Measurements from ENCODE around the gene STK11IP. TPM values are rescaled to one million over a fixed set of nuclear protein-coding genes. Genes with fewer than 3 reads are reported as not detected.

STK11IP gene
- total and polyA plus RNA-seq, 2 of the 13 experiments (the other 11 are each of a cell fraction or from before 2014, with no cell fraction given), result 12.8 to 24.0 TPM

DNA sequence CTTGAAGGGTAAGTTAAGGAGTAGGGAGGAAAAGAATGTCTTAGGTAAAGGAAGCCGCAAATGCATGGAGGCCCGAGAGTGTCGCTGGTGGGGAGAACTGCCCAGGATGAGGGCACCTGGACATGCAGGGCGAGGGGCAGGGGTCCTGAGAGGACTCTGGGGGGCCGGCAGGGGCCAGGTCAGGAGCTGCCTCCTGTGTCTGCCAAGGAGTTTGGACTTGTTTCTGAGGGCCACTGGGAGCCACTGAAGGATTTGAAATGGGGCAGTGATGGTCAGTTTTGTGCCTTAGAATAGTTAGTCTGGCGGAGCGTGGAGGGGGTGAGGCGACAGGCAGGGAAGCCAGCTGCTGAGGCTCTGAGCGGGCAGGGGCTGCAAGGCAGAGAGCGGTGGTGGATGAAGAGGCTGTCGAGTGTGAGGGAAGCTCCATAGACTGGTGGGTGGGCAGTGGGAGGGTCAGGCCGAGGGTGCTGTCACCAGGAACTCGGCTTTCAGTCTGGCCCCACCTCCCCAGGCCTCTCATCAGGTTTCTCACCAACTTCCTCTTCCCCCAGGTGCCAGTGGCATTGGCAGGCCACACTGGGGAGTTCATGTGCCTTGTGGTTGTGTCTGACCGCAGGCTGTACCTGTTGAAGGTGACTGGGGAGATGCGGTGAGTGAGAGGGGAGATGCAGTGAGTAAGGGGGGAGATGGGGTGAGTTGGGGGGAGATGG, 15.1 kb downstream of the STK11IP start (continued):
- TF ChIP-seq, protein P1, sequence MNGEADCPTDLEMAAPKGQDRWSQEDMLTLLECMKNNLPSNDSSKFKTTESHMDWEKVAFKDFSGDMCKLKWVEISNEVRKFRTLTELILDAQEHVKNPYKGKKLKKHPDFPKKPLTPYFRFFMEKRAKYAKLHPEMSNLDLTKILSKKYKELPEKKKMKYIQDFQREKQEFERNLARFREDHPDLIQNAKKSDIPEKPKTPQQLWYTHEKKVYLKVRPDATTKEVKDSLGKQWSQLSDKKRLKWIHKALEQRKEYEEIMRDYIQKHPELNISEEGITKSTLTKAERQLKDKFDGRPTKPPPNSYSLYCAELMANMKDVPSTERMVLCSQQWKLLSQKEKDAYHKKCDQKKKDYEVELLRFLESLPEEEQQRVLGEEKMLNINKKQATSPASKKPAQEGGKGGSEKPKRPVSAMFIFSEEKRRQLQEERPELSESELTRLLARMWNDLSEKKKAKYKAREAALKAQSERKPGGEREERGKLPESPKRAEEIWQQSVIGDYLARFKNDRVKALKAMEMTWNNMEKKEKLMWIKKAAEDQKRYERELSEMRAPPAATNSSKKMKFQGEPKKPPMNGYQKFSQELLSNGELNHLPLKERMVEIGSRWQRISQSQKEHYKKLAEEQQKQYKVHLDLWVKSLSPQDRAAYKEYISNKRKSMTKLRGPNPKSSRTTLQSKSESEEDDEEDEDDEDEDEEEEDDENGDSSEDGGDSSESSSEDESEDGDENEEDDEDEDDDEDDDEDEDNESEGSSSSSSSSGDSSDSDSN (CRISPR knock-in tag; IDR thresholded peaks at IDR 0.05), result no peak
- no peak for TF ChIP-seq ZMYM3 (CRISPR knock-in tag; IDR thresholded peaks at IDR 0.05)
- no peak for TF ChIP-seq HNRNPL (IDR thresholded peaks at IDR 0.05; ENCODE audit: low read depth, low read length)
- TF ChIP-seq ZNF430 (CRISPR knock-in tag; IDR thresholded peaks at IDR 0.05), result no peak

DNA sequence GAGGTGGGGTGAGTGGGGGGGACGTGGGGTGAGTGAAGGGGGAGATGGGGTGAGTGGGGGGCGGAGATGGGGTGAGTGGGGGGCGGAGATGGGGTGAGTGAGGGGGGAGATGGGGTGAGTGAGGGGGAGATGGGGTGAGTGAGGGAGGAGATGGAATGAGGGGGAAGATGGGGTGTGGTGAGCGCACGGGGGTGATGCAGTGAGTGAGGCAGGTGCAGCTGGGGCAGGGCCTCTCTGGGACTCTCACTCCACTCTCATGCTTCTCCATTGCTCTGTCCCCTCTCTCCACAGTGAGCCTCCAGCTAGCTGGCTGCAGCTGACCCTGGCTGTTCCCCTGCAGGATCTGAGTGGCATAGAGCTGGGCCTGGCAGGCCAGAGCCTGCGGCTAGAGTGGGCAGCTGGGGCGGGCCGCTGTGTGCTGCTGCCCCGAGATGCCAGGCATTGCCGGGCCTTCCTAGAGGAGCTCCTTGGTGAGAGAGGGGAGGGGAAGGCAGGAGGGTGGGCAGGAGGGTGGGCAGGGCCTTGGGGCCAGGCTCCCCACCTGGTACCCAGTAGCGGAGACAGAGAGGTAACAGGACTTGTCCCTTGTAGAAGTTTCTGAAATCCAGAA, 15.9 kb downstream of the STK11IP start:
- no peak overlapping the region for H3K27ac ChIP-seq (ENCODE audit: extremely low read length, insufficient read depth, low read length)
- in situ Hi-C loops (cut with HindIII; ENCODE audit: extremely low pct_ligation_motif_present, low pct_unique_long_range_greater_than_20kb) (no loop called here), intact Hi-C loops (cut with micrococcal nuclease; ENCODE audit: unreplicated experiment) (no loop called here)
- TF ChIP-seq HNRNPK (IDR thresholded peaks at IDR 0.05; ENCODE audit: low read depth, low read length, poor library complexity, severe bottlenecking), result peak; percentile 34
- TF ChIP-seq, protein P2, sequence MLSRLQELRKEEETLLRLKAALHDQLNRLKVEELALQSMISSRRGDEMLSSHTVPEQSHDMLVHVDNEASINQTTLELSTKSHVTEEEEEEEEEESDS (CRISPR knock-in tag; IDR thresholded peaks at IDR 0.05; ENCODE audit: borderline replicate concordance), result no peak
- TF ChIP-seq, protein P3, sequence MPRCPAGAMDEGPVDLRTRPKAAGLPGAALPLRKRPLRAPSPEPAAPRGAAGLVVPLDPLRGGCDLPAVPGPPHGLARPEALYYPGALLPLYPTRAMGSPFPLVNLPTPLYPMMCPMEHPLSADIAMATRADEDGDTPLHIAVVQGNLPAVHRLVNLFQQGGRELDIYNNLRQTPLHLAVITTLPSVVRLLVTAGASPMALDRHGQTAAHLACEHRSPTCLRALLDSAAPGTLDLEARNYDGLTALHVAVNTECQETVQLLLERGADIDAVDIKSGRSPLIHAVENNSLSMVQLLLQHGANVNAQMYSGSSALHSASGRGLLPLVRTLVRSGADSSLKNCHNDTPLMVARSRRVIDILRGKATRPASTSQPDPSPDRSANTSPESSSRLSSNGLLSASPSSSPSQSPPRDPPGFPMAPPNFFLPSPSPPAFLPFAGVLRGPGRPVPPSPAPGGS (CRISPR knock-in tag; IDR thresholded peaks at IDR 0.05), result no peak
- no peak for TF ChIP-seq SRF (IDR thresholded peaks at IDR 0.05; ENCODE audit: low read depth, low read length)
- TF ChIP-seq, protein P4, sequence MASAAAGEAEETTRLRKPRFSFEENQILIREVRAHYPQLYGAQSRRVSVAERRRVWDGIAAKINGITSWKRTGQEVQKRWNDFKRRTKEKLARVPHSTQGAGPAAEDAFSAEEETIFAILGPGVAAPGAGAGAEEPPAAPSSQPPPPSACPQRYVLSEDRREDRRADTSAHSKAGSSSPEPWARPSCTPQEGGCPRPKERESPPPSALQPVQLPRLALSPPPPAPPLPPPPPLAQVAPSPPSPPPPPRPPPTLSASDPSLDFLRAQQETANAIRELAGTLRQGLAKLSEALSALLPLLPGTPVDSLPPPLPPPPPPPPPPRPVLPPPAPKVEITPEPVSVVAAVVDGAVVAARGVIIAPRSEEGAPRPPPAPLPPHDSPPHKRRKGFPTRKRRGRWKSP (CRISPR knock-in tag; IDR thresholded peaks at IDR 0.05), result no peak
- H3K4me1 ChIP-seq (ENCODE audit: insufficient read depth, low read length), result peaks cover 5% of the 10 kb centered on the region
- H3K27me3 ChIP-seq (ENCODE audit: control insufficient read depth in 1 of 2, insufficient read depth in 2 of 2, low read length in 2 of 2), result no peaks in the 10 kb centered on the region
- H3K9ac ChIP-seq (ENCODE audit: insufficient read depth, low read depth, low read length), result no peak overlapping the region
- H4K20me1 ChIP-seq (ENCODE audit: insufficient read depth, low read length), result no peaks in the 10 kb centered on the region
- 95% methylated on average over 11 of the region's 11 CpGs for WGBS (ENCODE audit: low lambda C conversion rate)
- CTCF ChIA-PET (ENCODE audit: low intra/inter-chr PET ratio, low total read pairs), result no interaction called here
- BruUV-seq (replicated peaks), result no TSS peak
- DNase-seq (ENCODE audit: low spot score) (no peak), FAIRE-seq (no peak), ATAC-seq (peak; percentile 13; the same call in 1 of the 3 replicates)
- peaks cover 8 to 26% of the 10 kb centered on the region in 2 experiments for H3K36me3 ChIP-seq (replicated peaks in 1 of 2; ENCODE audit: control insufficient read depth in 1 of 2, insufficient read depth in 2 of 2, low read length in 2 of 2)
- no peak overlapping the region for H3K4me3 ChIP-seq (replicated peaks in 1 of 3; ENCODE audit: insufficient read depth in 1 of 3, low read depth in 2 of 3, low read length in 3 of 3)
- POLR2A ChIA-PET, result no interaction called here
- no peaks in the 10 kb centered on the region for H3K79me2 ChIP-seq (ENCODE audit: insufficient read depth, low read length)
- H3K9me3 ChIP-seq (ENCODE audit: low read length), result no peaks in the 10 kb centered on the region
- H2AFZ ChIP-seq (ENCODE audit: low read length), result no peak overlapping the region
- no peak overlapping the region for H3K4me2 ChIP-seq (ENCODE audit: low read depth, low read length)

All from HepG2 (cell line).